Measurements from ENCODE around the gene PHYHD1. TPM values are rescaled to one million over a fixed set of nuclear protein-coding genes. Genes with fewer than 3 reads are reported as not detected.

The PHYHD1 gene
- total and polyA plus RNA-seq, 2 of the 13 experiments (the other 11 are each of a cell fraction or from before 2014, with no cell fraction given), result 10.6 to 25.3 TPM

- TF ChIP-seq RFX5 (IDR thresholded peaks at IDR 0.05; ENCODE audit: low read depth, low read length) (no peak), GATA4 (IDR thresholded peaks at IDR 0.05; ENCODE audit: borderline replicate concordance, low read depth) (no peak), THAP9 (CRISPR knock-in tag; IDR thresholded peaks at IDR 0.05; ENCODE audit: borderline replicate concordance) (no peak), GATAD2A (CRISPR knock-in tag; IDR thresholded peaks at IDR 0.05) (peak; percentile 36; the same call in 1 of the 2 replicates), HNF4G (IDR thresholded peaks at IDR 0.05; ENCODE audit: borderline replicate concordance, low read depth, low read length) (peak; percentile 44; the same call in 1 of the 2 replicates), HNF4G (CRISPR knock-in tag; IDR thresholded peaks at IDR 0.05; ENCODE audit: borderline replicate concordance, low read depth) (no peak), ZBTB2 (CRISPR knock-in tag; IDR thresholded peaks at IDR 0.05; ENCODE audit: low read depth) (no peak), ZNF883 (CRISPR knock-in tag; IDR thresholded peaks at IDR 0.05; ENCODE audit: not compliant biosample characterization) (no peak), ZNF878 (CRISPR knock-in tag; IDR thresholded peaks at IDR 0.05) (no peak), CTCF (CRISPR knock-in tag; IDR thresholded peaks at IDR 0.05) (peak; percentile 47), STAG1 (CRISPR knock-in tag; IDR thresholded peaks at IDR 0.05) (peak; percentile 31; the same call in 1 of the 2 replicates), SMC3 (IDR thresholded peaks at IDR 0.05; ENCODE audit: low read length) (peak; percentile 32; the same call in 1 of the 2 replicates), ZNF577 (CRISPR knock-in tag; IDR thresholded peaks at IDR 0.05; ENCODE audit: borderline replicate concordance, low read depth) (no peak), SAP130 (CRISPR knock-in tag; IDR thresholded peaks at IDR 0.05; ENCODE audit: low read depth) (peak; percentile 9; the same call in 1 of the 2 replicates), U2AF2 (IDR thresholded peaks at IDR 0.05; ENCODE audit: low read depth, low read length) (no peak), ERF (CRISPR knock-in tag; IDR thresholded peaks at IDR 0.05) (peak; percentile 17; the same call in 1 of the 2 replicates), ARNT2 (CRISPR knock-in tag; IDR thresholded peaks at IDR 0.05; ENCODE audit: low read depth) (no peak), SIX4 (CRISPR knock-in tag; IDR thresholded peaks at IDR 0.05) (no peak), RNF219 (CRISPR knock-in tag; IDR thresholded peaks at IDR 0.05) (no peak), CERS6 (CRISPR knock-in tag; IDR thresholded peaks at IDR 0.05) (no peak), CEBPB (IDR thresholded peaks at IDR 0.05; ENCODE audit: borderline replicate concordance, low read depth, low read length) (no peak)
Observed at GRCh38 chr9:128877852-128878251, 42.9 kb upstream of the PHYHD1 start (continued).
